ENCODE measurements around the gene SLC39A11.

GRCh38 chr17:72838581-72838980 lies 253.9 kb downstream of the SLC39A11 start:
- TF ChIP-seq CTCF (conservative IDR thresholded peaks at IDR 0.05; ENCODE audit: low read length) (no peak), EZH2phosphoT487 (IDR thresholded peaks at IDR 0.05; ENCODE audit: borderline replicate concordance, low read depth, low read length) (no peak)

Measured in OCI-LY7 (cell line).